ENCODE measurements around the gene MEOX2. TPM values are rescaled to one million over a fixed set of nuclear protein-coding genes. Genes with fewer than 3 reads are reported as not detected.

The MEOX2 gene
- total and polyA plus RNA-seq, 10 of the 15 experiments (the other 5 are each of a cell fraction or from before 2014, with no cell fraction given) = not detected

GRCh38 chr7:15586266-15586665, 100.2 kb downstream of the MEOX2 start (continued):
- TF ChIP-seq ATF2 (IDR thresholded peaks at IDR 0.05; ENCODE audit: low read length) = no peak
- no peak for TF ChIP-seq SPI1 (IDR thresholded peaks at IDR 0.05; ENCODE audit: borderline replicate concordance, insufficient read depth, low read depth, low read length)
- no peak for TF ChIP-seq FOXK2 (IDR thresholded peaks at IDR 0.05)
- TF ChIP-seq TCF12 (IDR thresholded peaks at IDR 0.05; ENCODE audit: low read depth, low read length) = no peak
- no peak for TF ChIP-seq ZBED1 (IDR thresholded peaks at IDR 0.05; ENCODE audit: borderline replicate concordance)
- TF ChIP-seq SREBF1 (IDR thresholded peaks at IDR 0.05; ENCODE audit: low read length) = no peak
- TF ChIP-seq BCL11A (IDR thresholded peaks at IDR 0.05; ENCODE audit: low read depth, low read length) = no peak

- H3K9ac ChIP-seq (ENCODE audit: control insufficient read depth, insufficient read depth, low read length) = no peak overlapping the region
- ChIA-PET POLR2A (no interaction called here), CTCF (interaction anchor here (2.2 kb wide), 1 partner anchor 9 kb away, joined by 6 read pairs; no protein-coding TSS in a partner anchor), RAD21 (ENCODE audit: unreplicated experiment) (no interaction called here), SMC1A (ENCODE audit: uncharacterized antibody, unreplicated experiment) (no interaction called here)
- in situ Hi-C loops (cut with MboI) = no loop called here
- H3K36me3 ChIP-seq (ENCODE audit: control insufficient read depth in 2 of 2, insufficient read depth in 2 of 2, low read length in 1 of 2) = no peaks in the 10 kb centered on the region
- no peaks in the 10 kb centered on the region; the same call in 2 of the 3 replicates for H3K9me3 ChIP-seq (replicated peaks; ENCODE audit: control insufficient read depth, insufficient read depth, low read length)
- no peaks in the 10 kb centered on the region for H4K20me1 ChIP-seq (ENCODE audit: control insufficient read depth, insufficient read depth)
- FAIRE-seq (no peak), DNase-seq (ENCODE audit: low read depth, low spot score) (no peak), ATAC-seq (no peak)
- no peaks in the 10 kb centered on the region for H3K27me3 ChIP-seq (replicated peaks in 1 of 2; ENCODE audit: control insufficient read depth in 2 of 2, insufficient read depth in 2 of 2, low read length in 1 of 2)
- no peak overlapping the region for H2AFZ ChIP-seq (ENCODE audit: control insufficient read depth, low read depth, low read length)
- no peaks in the 10 kb centered on the region for H3K79me2 ChIP-seq (ENCODE audit: control insufficient read depth, insufficient read depth, low read length)
- no TSS peak for BruUV-seq (replicated peaks)
- no peaks in the 10 kb centered on the region for H3K4me1 ChIP-seq (ENCODE audit: control insufficient read depth, insufficient read depth, low read length)
- no peak overlapping the region for H3K27ac ChIP-seq (ENCODE audit: control insufficient read depth, insufficient read depth)
- no peak overlapping the region for H3K4me2 ChIP-seq (ENCODE audit: control insufficient read depth, insufficient read depth)
- intact Hi-C loops (cut with micrococcal nuclease; ENCODE audit: unreplicated experiment) = no loop called here
- WGBS (ENCODE audit: insufficient coverage, insufficient replicate concordance, low lambda C conversion rate, missing lambda C conversion rate) = 30% methylated on average over 3 of the region's 3 CpGs
- H3K4me3 ChIP-seq = no peak overlapping the region
- TF ChIP-seq BCLAF1 (IDR thresholded peaks at IDR 0.05) (no peak), JUNB (IDR thresholded peaks at IDR 0.05) (no peak), SRF (IDR thresholded peaks at IDR 0.05; ENCODE audit: low read depth in 2 of 2, low read length in 2 of 2) (no peak), PAX5 (IDR thresholded peaks at IDR 0.05; ENCODE audit: borderline replicate concordance, low read depth, low read length) (no peak), SREBF2 (IDR thresholded peaks at IDR 0.05; ENCODE audit: low read length) (no peak), ZNF687 (IDR thresholded peaks at IDR 0.05) (no peak), FOXM1 (IDR thresholded peaks at IDR 0.05; ENCODE audit: low read depth, low read length) (no peak), EZH2 (IDR thresholded peaks at IDR 0.05; ENCODE audit: borderline replicate concordance, control insufficient read depth, low read depth, low read length) (no peak), MAX (IDR thresholded peaks at IDR 0.05; ENCODE audit: low read depth, low read length) (no peak)
These were observed 101.9 kb downstream of the MEOX2 start for GRCh38 chr7:15584575-15584974.

All from GM12878 (cell line).